T-helper 1 cell (primary cell): ENCODE data around the gene DIPK2B.

Experiments
- DNase-seq, 5 donors: peaks; one replicate each; pipeline ENCODE4 v3.0.0-alpha.2; 2012 to 2020

Gene DIPK2B

DNA sequence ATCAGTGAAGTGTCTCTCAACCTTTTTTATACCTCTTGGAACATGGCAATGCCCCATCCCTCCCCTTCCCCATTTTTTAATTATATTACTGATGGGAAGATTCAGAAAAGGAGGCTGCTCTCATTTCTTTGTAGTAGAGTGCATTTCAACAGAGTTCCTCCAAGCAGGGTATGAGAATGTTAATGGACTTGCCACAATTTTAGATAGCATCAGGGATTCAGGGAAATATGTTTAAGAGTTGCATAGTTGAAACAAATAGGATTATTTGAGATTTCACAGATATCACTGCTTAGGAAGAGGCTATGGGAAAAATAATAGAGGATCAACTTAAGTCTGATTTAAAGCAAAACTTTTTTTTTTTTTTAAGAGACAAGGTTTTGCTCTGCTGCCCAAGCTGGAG, 46.2 kb downstream of the DIPK2B start:
- no peak for DNase-seq

- DNase-seq: no peak
Observed at GRCh38 chrX:45154033-45154360, 46.7 kb downstream of the DIPK2B start.
